Thyroid gland (tissue), 4 donors: ENCODE results near the gene DCHS1. TPM values are rescaled to one million over a fixed set of nuclear protein-coding genes. Genes with fewer than 3 reads are reported as not detected.

Experiments
- DNase-seq, 2 donors: peaks; one replicate each; pipeline ENCODE4 v3.0.0-alpha.2; 2019
- H3K27ac ChIP-seq, 3 donors: fragments of 200-600 bp; sonication (generic); 1 replicate in 2 of 3; 2 replicates in 1 of 3; pipeline ENCODE4 v1.5.1; 2016 to 2019; ENCODE audit warnings: mild to moderate bottlenecking in 1 of 3, moderate library complexity in 1 of 3
- H3K27me3 ChIP-seq: fragments of 200-600 bp; sonication (generic); one replicate; pipeline ENCODE4 v1.5.1; 2019
- H3K36me3 ChIP-seq, 2 donors: fragments of 200-600 bp; sonication (generic); one replicate each; pipeline ENCODE4 v1.5.1; 2016 to 2019
- H3K4me1 ChIP-seq, 2 donors: fragments of 200-600 bp; sonication (generic); one replicate each; pipeline ENCODE4 v1.5.1; 2017 to 2019
- H3K4me3 ChIP-seq, 3 donors: fragments of 200-600 bp; sonication (generic); replicated peaks in 1 of 3; 1 replicate in 2 of 3; 2 replicates in 1 of 3; pipeline ENCODE4 v1.5.1; 2016; ENCODE audit warnings: mild to moderate bottlenecking in 1 of 3
- H3K9me3 ChIP-seq: fragments of 200-600 bp; sonication (generic); one replicate; pipeline ENCODE4 v1.5.1; 2017
- POLR2A ChIP-seq, 2 donors: fragments of 450-650 bp; IDR thresholded peaks; one replicate each; pipeline ENCODE4 v1.6.1; 2017; ENCODE audit warnings: antibody characterized with exemption in 2 of 2, mild to moderate bottlenecking in 2 of 2, moderate library complexity in 1 of 2
- WGBS, 2 donors: methylation state at CpG; one replicate each; pipeline ENCODE4 v1.1.5; 2017; 5-methylcytosine and 5-hydroxymethylcytosine counted together
- intact Hi-C: fragments of 100-400 bp; cut with DNase I; formaldehyde crosslinking; loops from one replicate; pipeline ENCODE4 v1.15.1; 2023
- total RNA-seq, 4 donors: library from RNA; depleted of rRNA; stranded (reverse); fragments of >200 nt; gene quantifications; one replicate each; pipeline ENCODE4 v1.2.3, GENCODE V29; 2016
- TF ChIP-seq, protein P1 (sequence below), 6 experiments: fragments of 200-600 bp in 3 of 6; fragments of 450-650 bp in 3 of 6; sonication (generic) in 3 of 6; IDR thresholded peaks; one replicate each; pipeline ENCODE4 v1.5.1; 2016 to 2019; ENCODE audit warnings: antibody characterized with exemption in 6 of 6, mild to moderate bottlenecking in 2 of 6, inconsistent platforms in 1 of 6, moderate library complexity in 1 of 6

The DCHS1 gene
- total RNA-seq, 4 donors from 2014 or later, result 5.6 to 14.4 (median 9.6) TPM

DNA sequence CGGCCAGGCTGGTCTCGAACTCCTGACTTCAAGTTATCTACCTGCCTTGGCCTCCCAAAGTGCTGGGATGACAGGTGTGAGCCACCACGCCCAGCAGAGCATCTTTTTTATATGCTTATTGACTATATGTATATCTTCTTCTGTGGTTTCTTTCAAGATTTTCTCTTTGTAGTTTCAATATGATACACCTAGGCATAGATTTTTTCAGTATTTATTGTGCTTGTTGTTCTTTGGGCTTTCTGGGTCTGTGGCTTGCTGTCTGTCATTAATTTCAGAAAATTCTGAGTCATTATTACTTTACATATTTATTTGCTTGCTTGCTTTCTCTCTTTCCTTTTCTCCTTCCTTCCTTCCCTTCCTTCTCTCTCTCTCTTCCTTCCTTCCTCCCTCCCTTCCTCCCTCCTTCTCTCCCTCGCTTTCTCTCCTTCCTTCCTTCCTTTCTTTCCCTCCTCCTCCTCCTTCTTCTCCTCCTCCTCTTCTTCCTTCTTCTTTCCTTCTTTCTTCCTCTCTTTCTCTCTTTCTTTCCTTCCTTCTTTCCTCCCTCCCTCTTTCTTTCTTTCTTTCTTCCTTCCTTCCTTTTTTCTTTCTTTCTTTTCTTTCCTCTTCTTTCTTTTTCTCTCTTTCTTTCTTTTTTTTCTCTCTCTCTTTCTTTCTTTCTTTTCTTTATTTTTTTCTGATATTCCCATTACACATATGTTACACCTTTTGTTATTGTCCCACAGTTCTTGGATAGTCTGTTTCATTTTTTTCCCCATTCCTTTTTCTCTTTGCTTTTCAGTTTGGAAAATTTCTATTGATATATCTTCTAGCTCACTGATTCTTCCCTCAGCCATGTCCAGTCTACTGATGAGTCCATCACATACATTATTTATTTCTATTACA lies 10.9 kb upstream of the DCHS1 start:
- Histone ChIP-seq H3K9me3 (no peaks in the 10 kb centered on the region), H3K36me3 (no peaks in the 10 kb centered on the region), H3K4me1 (no peaks in the 10 kb centered on the region), H3K4me3 (no peak overlapping the region), H3K27me3 (no peaks in the 10 kb centered on the region), H3K27ac (no peak overlapping the region)
- TF ChIP-seq POLR2A (IDR thresholded peaks at IDR 0.05), result no peak
- TF ChIP-seq, protein P1, sequence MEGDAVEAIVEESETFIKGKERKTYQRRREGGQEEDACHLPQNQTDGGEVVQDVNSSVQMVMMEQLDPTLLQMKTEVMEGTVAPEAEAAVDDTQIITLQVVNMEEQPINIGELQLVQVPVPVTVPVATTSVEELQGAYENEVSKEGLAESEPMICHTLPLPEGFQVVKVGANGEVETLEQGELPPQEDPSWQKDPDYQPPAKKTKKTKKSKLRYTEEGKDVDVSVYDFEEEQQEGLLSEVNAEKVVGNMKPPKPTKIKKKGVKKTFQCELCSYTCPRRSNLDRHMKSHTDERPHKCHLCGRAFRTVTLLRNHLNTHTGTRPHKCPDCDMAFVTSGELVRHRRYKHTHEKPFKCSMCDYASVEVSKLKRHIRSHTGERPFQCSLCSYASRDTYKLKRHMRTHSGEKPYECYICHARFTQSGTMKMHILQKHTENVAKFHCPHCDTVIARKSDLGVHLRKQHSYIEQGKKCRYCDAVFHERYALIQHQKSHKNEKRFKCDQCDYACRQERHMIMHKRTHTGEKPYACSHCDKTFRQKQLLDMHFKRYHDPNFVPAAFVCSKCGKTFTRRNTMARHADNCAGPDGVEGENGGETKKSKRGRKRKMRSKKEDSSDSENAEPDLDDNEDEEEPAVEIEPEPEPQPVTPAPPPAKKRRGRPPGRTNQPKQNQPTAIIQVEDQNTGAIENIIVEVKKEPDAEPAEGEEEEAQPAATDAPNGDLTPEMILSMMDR (IDR thresholded peaks at IDR 0.05), result no peak
- intact Hi-C loops, result no loop called here
- 90 to 94% methylated on average over 4 of the region's 4 CpGs for WGBS, 2 donors
- DNase-seq, result no peak

DNA sequence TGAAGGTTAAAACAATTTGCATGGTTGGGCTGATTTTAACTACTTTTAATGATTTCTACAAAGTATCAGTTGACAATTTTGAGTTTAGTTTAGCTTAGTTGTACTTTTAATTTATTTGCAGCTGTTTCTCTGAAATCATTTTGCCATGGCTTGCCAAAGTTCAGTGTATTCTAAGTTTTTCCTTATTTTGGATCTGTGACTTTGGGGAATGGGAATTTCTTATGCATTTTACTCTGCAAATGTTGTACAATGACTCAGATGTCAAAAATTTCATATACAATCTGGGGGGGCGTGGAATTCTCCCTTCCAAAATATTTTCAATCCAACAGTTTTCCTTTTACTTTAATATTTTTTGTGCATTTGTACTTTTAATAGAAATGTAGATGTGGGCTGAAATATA lies 8.9 kb upstream of the DCHS1 start:
- WGBS, 2 donors, result 0 to 2% methylated on average over 1 of the region's 1 CpG
- no peak overlapping the region for H3K4me3 ChIP-seq
- no peaks in the 10 kb centered on the region for H3K36me3 ChIP-seq
- no peak for TF ChIP-seq POLR2A (IDR thresholded peaks at IDR 0.05)
- TF ChIP-seq, protein P1 (IDR thresholded peaks at IDR 0.05), result no peak
- no peak overlapping the region for H3K27ac ChIP-seq
- H3K27me3 ChIP-seq, result no peaks in the 10 kb centered on the region
- intact Hi-C loops, result no loop called here
- H3K4me1 ChIP-seq, result no peaks in the 10 kb centered on the region
- no peaks in the 10 kb centered on the region for H3K9me3 ChIP-seq
- no peak for DNase-seq

DNA sequence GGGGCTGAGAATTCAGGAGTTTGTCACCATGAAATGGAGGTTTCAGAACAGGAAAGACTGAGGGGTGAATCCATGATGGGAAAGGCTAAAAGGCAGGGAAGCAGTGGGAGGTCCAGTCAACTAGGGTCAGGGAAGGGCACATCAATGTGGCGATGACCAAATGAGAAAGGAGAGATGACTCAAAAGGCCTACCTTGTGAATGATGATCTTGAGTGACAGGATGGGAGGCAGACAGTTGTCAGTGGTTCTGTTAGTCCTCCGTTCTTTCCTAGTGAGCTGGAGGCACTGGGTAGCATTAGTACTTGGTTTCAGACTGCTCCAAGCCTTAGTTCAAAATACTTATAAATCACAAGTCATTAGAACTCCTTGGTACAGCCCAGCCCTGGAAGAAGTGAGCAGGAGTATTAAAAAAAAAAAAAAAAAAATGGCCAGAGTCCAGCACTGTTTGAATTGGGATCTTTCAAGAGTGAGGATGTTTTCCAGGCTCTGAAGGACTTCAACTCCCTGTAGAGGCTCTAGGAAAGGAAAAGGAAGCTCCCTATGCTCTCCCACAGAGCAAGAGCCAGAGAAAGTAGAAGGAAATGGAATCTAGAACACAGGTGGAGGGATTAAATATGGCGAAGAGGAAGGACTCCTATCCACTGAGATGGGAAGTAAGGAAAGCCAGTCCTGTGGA lies 8.3 kb upstream of the DCHS1 start:
- TF ChIP-seq, protein P1 (IDR thresholded peaks at IDR 0.05), result no peak
- no peak for TF ChIP-seq POLR2A (IDR thresholded peaks at IDR 0.05)
- intact Hi-C loops, result no loop called here
- DNase-seq, result no peak
- Histone ChIP-seq H3K27ac (no peak overlapping the region), H3K9me3 (no peaks in the 10 kb centered on the region), H3K4me3 (no peak overlapping the region), H3K36me3 (no peaks in the 10 kb centered on the region), H3K27me3 (no peaks in the 10 kb centered on the region), H3K4me1 (no peaks in the 10 kb centered on the region)
- WGBS, 2 donors, result 59 to 61% methylated on average over 3 of the region's 3 CpGs

DNA sequence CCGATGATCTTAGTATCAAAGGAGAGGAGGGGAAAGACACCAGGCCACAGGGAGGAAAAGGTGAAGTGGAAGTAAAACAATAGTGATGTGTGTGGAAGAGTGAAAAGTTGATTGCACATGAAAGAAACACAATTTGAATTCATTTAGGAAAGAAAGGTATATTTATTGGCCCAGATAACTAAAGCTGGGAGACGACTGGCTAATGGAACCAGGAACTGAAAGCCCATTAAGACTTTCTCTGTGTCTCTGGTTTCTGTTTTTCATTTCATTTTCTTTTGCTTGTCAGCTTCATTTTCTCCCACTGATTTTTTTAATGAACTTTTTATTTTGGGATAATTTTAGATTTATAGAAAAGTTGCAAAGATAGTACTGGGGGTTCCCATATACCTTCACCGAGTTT lies 5.1 kb upstream of the DCHS1 start:
- 86 to 93% methylated on average over 3 of the region's 3 CpGs for WGBS, 2 donors
- Histone ChIP-seq H3K4me3 (no peak overlapping the region), H3K9me3 (no peaks in the 10 kb centered on the region), H3K4me1 (no peaks in the 10 kb centered on the region), H3K27ac (no peak overlapping the region), H3K36me3 (no peaks in the 10 kb centered on the region), H3K27me3 (no peaks in the 10 kb centered on the region)
- TF ChIP-seq, protein P1 (IDR thresholded peaks at IDR 0.05), result no peak
- TF ChIP-seq POLR2A (IDR thresholded peaks at IDR 0.05), result no peak
- no peak for DNase-seq
- intact Hi-C loops, result no loop called here

DNA sequence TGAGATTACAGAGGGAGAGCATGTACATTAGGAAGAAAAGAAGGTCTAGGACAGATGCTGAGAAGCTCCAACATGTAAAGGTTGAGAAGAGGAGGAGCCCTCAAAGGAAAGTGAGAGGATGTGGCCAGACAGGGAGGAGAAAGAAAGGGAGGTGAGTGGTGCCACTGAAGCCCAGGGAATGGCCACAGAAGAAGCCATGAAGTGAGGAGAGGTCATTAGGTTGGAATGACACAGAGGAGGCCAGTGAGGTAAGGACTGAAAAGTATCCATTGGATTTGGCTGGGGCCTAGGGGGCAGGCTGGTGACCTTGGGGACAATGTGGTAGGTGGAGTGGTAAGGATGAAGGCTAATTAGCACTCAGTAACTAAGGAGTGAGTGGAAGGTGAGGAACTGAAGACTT lies 3.0 kb upstream of the DCHS1 start:
- TF ChIP-seq, protein P1 (IDR thresholded peaks at IDR 0.05), result no peak
- Histone ChIP-seq H3K27me3 (no peaks in the 10 kb centered on the region), H3K9me3 (no peaks in the 10 kb centered on the region), H3K4me3 (no peak overlapping the region), H3K27ac (no peak overlapping the region), H3K36me3 (no peaks in the 10 kb centered on the region), H3K4me1 (no peaks in the 10 kb centered on the region)
- intact Hi-C loops, result no loop called here
- DNase-seq, result no peak
